AG09319 (cell line): ENCODE data around the gene RABGAP1L.
"Not testable (repeated sequence)": the region's sequence is repeated elsewhere in the genome, so short reads cannot be mapped to it uniquely, and the experiment has no call there.

ENCODE experiments used
- DNase-seq: peaks from one replicate; pipeline ENCODE4 v3.0.0-alpha.2; 2010; ENCODE audit warnings: low read depth; ENCODE audit errors: extremely low read depth
- CTCF ChIP-seq: IDR thresholded peaks from 2 replicates; pipeline ENCODE4 v1.5.1; 2011; ENCODE audit warnings: low read depth, mild to moderate bottlenecking, inconsistent platforms, low read length, moderate library complexity

Gene RABGAP1L

GRCh38 chr1:174568551-174568950 lies 409.2 kb downstream of the RABGAP1L start:
- TF ChIP-seq CTCF = no peak
- DNase-seq = no peak

DNA sequence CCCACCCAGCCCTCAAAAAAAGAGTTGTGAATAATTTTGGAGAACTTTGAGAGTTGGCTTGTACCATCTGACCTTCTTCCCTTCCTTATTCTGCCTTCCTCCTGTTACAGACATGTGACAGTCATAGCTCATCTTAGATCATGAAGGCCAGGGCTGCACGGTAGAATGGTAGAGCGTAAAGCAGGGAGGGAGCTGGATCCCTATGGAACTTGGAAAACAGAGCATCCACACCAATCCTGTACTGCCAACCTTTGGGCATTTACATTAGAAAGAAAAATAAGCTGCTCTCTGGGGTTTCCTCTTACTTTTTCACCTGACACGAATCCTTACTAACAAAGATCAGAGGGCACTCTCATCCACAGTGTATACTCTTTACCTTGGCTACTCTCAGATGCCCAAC lies 409.9 kb downstream of the RABGAP1L start:
- no peak for TF ChIP-seq CTCF
- DNase-seq = no peak

GRCh38 chr1:174572771-174573170 lies 413.5 kb downstream of the RABGAP1L start:
- DNase-seq = no peak
- no peak for TF ChIP-seq CTCF

- not testable (repeated sequence) for DNase-seq
These were observed 416.8 kb downstream of the RABGAP1L start for GRCh38 chr1:174576120-174576519.

DNA sequence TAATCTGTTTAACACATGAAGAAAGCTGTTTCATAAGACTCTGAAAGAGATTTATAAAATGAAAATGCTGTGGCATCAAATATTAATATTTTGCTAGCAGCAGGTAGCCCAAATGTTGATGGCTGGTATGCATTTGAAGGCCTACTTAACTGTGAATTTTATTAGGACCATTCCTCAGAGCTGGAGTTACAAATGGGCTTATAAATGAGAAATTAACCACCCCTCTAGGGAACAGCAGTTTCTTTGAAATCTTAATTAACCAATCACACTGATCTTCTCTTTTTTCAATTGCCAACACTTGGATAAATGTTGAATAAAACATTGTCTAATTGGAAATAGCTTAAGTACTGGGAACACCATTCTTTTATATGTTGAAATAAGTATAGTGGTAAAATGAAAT lies 418.4 kb downstream of the RABGAP1L start:
- no peak for DNase-seq
- TF ChIP-seq CTCF = no peak

DNA sequence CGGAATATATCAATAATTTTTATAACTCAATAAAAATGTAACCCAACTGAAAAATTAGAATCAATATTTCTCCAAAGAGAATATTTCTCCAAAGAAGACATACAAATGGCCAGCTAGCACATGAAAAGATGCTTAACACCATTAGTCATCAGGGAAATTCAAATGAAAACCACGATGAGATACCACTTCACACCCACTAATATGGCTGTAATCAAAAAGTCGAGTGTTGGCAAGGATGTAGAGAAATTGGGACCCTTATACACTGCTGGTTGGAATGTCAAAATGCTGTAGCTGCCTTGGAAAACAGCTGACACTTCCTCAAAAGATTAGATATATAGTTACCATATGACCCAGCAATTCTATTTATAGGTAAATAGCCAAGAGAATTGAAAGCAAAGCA lies 421.5 kb downstream of the RABGAP1L start:
- TF ChIP-seq CTCF = no peak
- no peak for DNase-seq

DNA sequence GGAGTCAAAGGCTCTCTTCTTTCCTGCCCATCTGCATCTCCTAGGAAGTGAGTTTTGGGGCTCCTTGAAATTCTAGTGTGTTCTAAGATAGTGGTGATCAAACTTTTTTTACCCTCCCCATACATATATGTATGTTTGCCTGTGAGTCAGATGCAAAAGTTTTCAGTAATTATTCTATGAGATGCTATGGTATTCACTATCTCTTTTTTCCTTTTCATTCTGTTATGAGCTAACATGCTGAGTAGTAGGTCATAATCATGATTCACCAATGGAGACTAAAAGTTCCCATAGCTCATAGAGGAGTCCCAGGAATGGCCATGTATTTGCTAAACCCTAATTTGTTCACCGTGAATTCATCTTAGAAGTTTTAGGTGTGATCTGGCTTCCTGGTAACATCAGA lies 424.0 kb downstream of the RABGAP1L start:
- no peak for DNase-seq
- TF ChIP-seq CTCF = no peak

- no peak for DNase-seq
- no peak for TF ChIP-seq CTCF
These were observed 424.8 kb downstream of the RABGAP1L start for GRCh38 chr1:174584071-174584470.

- not testable (repeated sequence) for DNase-seq
These were observed 429.3 kb downstream of the RABGAP1L start for GRCh38 chr1:174588618-174589017.
